Measurements from ENCODE around the gene TCF12.

Gene TCF12

DNA sequence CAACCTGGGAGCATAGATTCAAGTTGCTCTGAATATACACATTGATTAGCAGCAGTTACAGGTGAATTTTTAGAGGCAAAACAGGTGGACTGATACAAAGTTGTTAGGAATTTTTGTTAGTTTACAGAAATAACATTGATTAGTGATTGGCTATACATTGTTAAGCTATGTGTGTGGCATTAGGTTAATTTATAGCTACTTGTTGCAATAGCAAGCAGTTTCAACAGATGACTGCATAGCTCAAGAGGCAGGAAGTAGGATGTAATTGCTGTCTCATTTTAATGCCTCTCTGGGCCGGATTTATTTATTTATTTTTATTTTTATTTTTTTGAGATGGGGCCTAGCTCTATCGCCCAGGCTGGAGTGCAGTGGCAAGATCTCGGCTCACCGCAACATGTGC is 99.7 kb downstream of the TCF12 start:
- DNase-seq (ENCODE audit: low spot score) = no peak

DNA sequence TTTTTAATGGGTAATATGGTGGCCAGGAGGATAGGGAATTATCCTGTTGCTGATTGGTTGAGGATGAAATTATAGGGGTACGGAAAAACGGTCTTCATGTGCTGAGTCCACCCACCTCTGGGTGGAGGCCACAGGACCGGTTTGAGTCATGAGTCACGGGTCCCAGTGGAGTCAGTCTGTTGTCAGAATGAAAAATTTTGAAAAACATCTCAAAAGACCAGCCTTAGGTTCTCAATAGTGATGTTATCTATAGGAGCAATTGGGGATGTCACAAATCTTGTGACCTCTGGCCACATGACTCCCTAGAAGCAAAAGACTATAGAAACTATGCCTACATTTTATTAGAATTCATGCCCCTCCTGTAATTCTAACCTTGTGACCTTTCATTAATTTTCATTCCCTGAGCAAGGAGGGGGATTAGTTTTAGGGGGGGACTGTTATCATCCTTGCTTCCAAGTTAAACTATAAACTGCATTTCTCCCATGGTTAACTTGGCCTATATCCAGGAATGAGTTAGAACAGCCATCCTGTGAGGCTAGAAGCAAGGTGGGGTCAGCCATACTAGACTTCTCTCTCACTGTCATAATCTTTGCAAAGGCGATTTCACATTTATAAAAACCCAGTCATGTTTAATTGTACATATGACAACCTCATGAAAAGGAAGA is 101.2 kb downstream of the TCF12 start:
- no peak for DNase-seq (ENCODE audit: low spot score)

DNA sequence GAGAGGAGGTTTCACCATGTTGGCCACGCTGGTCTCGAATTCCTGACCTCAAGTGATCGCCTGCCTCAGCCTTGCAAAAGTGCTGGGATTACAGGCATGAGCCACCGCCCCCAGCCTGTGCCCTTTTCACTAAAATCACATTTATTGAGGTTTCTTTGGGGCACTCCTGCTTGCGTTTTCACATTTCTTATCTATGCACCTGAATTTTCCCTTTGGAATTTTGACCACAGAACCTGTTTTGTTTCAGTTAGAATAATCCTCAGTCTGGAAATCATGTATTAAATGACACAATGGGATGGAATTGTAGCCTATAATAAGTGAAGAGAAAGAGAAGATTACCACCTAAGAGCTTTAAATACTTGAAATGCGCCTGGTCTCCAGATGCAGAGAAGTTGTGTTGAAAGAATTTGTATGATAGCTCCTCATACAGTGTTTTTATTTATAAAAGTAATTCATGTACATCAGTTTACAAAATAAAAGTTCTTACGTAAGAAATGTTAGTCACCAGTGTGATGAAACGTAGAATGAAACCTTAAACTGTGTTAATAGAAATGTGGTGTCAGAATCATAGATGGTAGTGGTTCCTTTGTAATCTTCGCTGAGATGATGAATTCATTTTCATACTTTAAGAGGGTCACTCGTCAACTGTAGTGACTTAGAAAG is 107.0 kb downstream of the TCF12 start:
- no peak for DNase-seq (ENCODE audit: low spot score)

DNA sequence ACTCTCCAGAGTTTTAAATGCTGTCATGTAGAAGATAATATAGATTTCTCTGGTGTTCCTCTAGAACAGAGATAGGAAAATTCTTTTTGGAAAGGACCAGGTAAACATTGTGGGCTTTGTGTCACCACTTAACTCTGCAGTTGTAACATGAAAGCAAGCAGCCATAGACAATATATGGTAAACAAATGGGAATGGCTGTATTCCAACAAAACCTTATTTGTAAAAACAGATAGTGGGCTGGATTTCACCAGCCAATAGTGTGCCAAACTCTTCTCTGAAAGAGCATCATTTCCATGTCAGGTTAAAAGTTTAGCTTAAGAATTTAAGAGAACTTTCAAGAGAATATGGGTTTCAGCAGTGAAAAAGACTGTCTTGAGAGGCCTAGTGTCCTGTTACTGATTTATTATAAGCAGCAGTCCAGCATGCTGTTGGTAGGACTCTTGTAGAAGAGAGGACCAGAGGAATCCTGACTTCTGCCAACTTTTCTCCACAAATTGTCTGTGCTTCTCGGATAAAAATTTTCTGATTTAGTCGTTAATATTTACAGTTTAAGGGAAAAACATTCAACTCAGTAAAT is 107.7 kb downstream of the TCF12 start:
- DNase-seq (ENCODE audit: low spot score) = no peak

DNA sequence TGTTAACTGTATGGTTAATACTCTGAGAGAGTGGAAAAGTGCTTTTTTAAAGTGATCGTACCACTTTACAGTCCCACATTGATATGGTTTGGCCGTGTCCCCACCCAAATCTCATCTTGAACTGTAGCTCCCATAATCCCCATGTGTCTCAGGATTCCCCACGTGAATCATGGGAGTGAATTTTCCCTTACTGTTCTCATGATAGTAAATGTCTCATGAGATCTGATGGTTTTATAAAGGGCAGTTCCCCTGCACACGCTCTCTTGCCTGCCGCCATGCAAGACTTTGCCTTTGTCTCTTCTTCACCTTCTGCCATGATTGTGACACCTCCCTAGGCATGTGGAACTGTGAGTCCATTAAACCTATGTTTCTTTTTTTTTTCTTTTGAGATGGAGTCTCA is 109.2 kb downstream of the TCF12 start:
- no peak for DNase-seq (ENCODE audit: low spot score)

DNA sequence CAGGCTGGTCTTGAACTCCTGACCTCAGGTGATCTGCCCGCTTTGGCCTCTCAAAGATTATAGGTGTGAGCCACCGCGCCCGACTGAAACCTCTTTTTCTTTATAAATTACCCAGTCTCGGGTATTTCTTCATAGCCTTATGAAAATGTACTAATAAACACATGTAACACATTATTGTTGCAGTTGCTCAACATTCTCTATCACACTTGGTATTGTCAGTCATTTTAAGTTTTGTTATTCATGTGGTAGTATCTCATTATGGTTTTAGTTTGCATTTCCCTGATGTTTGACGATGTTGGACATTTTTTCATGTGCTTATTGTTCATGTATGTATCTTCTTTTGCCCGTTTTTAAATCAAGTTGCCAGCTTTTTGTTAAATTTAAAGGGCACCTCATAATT is 109.7 kb downstream of the TCF12 start:
- no peak for DNase-seq (ENCODE audit: low spot score)

DNA sequence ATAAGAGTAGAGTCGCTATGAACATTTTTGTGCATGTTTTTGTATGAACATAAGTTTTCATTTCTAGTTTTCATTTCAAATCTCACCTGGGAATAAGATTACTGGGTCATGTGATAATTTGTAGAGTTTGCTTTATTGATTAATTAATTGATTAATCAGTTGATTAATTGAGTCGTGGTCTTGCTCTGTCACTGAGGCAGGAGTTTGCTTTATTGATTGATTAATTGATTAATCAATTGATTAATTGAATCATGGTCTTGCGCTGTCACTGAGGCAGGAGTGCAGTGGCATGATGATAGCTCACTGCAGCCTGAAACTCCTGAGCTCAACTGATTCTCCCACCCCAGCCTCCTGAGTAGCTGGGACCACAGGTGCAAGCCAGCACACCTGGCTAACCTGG is 111.6 kb downstream of the TCF12 start:
- DNase-seq (ENCODE audit: low spot score) = no peak

DNA sequence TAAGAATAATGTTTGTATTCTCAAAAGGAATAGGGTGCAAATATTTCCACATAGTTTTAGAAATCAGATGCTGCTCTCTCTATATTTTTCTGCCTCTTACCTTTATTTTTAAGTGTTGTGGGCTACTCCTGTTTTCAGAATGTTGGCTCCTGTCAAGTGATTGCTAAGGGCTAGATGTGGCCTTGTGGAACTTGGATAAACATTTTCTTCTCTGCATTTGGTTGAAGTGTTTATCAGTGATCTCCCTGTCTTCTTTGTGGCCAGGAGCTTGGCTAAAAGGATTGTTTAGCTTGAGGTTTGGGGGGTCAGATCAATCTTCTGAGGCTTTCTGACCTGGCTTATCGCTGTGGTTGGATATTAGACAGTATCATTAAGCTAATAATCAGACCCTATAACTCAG is 112.6 kb downstream of the TCF12 start:
- DNase-seq (ENCODE audit: low spot score) = no peak

DNA sequence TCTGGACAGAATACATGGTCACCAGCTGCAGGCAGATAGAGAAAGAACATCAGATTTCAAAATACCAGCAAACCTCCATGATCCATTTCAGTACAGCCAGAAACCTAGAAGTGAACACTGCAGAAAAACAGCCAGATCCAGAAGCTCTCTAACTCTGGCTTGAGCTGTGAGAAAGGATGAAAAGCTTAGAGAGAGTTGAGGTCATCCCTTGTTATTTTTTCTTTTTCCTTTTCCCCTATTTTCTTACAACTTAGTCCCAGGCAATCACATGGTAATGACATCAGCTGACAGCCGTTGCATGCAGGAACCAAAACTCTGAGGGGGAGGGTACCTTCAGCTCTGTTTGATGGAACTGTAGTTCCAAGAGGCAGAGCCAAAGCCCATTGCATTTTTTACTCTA is 113.2 kb downstream of the TCF12 start:
- no peak for DNase-seq (ENCODE audit: low spot score)

DNA sequence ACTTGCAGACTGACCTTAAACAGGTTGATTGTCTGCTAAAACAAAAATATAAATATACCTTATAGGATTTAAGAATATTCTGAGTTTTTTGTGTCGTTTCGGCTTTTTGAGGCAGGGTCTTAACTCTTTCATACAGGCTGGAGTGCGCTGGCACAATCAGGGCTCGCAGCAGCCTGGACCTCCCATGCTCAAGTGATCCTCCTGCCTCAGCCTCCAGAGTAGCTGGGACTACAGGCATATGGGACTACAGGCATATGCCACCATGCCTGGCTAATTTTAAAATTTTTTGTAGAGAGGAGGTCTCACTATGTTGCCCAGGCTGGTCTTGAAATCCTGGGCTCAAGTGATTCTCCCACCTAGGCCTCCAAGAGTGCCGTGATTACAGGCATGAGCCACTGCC is 113.9 kb downstream of the TCF12 start:
- no peak for DNase-seq (ENCODE audit: low spot score)

DNA sequence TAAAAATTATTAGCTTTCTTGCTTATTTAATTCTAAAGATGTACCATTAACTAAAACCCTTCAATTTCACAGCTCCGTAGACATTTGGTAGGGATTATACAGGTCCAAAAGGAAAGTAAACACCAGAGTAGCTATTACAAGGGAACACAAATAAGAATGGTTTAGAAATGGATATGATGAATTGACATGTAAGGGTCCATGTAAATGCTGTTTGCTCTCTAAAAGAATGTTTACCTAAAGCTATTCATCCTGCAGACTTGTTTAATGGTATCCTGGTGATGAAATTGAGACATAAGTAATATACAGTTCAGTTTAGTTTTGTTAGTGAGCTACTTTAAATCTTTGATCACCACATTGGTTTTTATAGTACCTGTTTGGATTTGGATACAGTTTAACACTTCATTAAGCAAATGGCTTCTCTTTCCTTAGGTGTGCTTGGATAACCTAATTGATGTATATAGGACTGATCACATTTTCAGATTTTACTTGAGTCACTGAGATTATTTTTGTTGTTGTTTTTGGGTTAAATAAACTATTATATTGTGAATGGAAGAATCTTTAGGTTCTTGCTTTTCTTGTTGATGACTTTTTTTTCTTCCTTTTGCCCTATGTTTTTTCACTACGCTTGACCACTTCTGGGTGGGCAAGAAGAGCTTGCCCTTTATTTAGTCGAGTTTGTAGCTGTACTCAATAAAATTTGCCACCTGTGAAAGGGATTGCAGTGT is 115.4 kb downstream of the TCF12 start:
- no peak for DNase-seq (ENCODE audit: low spot score)

DNA sequence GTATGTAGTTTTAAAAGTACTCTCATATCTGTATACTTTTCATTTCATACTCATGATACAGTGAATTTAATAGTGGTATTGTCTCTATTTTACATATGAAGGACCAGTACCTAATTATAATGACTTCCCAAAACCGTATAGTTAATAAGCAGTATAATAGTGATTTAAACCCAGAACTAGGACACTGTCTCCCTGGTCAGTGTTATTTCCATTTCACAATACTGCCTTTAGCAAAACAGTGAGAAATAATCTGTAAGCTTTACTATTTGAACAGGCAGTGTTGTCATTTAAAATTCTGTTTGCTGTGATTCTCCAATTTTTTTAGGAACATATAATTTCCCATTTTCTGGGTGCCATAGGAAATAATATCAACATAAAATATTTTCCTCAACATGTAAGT is 116.2 kb downstream of the TCF12 start:
- DNase-seq (ENCODE audit: low spot score) = no peak

DNA sequence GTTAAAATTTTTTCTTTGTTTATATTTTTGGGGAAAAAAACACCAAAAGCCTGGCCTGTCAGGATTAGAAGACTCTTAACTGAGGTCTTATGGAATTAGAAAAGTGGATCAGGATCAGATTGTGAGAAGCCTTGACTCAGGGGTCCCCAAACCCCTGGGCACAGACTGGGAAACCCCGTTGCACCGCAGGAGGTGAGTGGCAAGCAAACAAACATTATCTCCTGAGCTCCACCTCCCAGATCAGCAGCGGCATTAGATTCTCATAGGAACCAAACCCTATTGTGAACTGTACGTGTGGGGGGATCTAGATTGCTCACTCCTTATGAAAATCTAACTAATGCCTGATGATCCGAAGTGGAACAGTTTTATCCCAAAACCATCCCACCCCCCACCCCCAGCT is 117.2 kb downstream of the TCF12 start:
- no peak for DNase-seq (ENCODE audit: low spot score)

DNA sequence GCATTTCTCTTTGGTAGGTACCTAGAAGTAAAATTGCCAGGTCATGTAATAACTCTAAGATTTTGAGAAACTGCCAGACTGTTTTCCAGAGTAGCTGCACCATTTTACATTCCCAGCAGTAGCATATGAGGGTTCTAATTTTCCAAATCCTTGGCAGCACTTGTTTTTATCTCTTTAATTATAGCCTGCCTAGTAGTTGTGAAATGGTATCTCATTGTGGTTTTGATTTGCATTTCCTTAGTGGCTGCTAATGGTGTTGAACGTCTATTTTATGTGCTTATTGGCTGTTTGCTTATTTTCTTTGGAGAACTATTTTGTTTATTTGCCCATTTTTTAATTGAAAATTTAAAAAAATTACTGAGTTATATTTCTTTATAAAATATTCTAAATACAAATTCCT is 117.9 kb downstream of the TCF12 start:
- DNase-seq (ENCODE audit: low spot score) = no peak

DNA sequence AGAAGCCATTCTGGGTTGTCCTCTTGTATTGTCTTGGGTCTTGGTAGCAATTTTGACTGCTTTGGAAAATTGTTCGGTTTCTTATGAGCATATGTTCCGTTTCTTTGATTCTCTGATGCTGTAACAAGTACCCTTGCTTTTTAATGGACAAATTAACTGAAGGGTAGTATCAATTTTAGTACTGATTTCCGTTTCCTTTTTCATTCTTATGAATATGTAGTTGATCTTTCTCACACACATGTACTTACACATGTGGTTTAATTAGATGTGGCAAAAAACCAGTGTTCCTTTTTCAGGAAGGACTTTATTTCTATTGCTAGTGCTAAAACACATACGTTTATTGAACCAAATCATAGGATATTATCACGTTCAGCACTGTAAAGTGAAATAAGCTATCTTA is 119.1 kb downstream of the TCF12 start:
- DNase-seq (ENCODE audit: low spot score) = no peak

DNA sequence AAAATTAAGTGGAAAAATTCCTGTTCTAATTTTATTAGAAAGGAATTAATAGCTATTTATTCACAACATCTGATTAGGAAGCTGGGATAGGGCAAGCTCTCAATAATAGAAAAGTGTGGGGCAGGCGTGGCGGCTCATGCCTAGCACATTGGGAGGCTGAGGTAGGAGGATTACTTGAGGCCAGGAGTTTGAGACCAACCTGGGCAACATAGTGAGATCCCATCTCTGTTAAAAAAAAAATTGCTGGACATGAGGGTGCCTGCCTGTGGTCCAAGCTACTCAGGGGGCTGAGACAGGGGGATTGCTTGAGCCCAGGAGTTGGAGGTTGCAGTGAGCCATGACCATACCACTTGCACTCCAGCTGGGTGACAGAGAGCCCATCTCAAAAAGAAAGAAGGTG is 119.6 kb downstream of the TCF12 start:
- no peak for DNase-seq (ENCODE audit: low spot score)

DNA sequence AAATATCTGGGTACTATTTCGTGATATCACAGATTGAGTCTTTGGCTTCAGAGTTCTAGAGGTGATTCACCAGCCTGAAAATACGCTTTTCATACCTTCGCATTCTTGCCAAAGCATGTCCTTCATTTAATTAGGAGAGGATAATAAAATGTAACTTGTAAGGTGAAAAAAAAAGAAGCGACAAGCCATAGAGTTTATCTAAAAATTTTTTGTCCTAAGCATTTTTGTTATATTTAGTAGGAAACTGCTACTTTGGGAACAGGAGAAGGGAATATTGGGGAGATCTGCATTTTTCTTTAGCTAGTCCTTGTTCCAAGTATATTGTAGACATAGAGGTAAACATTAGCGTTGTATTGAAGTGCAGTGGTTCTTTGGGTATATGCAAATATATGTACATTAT is 120.1 kb downstream of the TCF12 start:
- no peak for DNase-seq (ENCODE audit: low spot score)

DNA sequence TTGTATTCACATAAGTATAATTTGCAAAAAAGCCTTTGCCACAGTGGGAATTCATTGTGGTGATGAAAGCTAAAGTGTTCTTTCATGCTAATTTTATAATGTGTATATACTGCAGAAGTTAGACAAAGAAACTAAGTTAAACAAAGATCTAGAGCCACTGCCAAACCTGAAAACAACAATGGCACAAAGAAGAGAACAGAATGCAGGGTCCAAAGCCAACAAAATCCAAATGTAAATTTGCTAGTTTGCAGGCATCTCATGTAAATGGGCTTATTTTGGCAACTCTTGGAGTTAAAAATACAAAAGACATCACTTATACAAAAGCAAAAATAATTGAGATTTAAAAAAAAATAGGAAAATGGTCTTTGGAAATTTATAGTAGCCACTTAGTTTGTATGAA is 123.0 kb downstream of the TCF12 start:
- no peak for DNase-seq (ENCODE audit: low spot score)

DNA sequence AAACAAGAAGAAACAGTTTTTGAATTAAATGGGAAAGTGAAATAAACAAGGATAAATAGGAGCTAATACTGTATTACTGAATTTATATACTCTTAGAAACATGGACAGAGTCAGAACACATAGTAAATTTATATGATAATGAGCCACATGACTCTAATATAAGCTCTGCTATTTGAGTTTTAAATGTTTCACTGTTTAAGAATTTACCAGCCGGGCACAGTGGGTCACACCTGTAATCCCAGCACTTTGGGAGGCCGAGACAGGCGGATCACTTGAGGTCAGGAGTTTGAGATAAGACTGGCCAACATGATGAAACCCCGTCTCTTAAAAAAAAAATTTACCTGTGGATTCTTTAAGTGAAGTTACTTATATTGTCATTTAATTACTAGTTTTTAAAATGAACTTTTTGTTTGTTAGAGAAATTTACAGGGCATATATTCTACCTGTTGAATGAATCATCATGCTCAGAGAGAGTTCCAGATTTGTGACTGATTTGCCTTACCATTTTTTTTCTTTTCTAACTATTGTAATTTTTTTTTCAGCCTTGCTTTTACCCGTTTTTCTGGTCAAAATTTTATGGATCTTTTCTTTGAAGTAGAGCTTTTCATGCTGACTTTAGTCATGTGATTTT is 125.7 kb downstream of the TCF12 start:
- DNase-seq (ENCODE audit: low spot score) = no peak

DNA sequence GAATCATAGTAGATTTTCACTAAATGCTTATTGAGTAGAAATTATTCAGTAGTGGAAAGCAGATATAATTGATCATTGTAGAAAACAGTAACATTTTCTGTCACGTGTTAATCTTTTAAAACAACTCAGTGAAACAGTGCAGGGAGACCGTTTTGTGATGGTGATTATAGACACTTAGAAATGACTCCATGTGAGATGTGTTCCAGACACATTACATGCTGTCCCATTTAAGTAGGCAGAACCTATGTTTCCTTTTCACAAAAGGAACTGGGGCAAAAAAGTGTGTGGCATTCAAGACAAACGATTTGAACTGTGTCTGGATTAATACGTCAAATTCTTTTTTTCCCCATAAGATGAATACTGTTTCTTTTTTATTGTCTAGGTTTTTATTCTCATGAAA is 126.5 kb downstream of the TCF12 start:
- no peak for DNase-seq (ENCODE audit: low spot score)

DNA sequence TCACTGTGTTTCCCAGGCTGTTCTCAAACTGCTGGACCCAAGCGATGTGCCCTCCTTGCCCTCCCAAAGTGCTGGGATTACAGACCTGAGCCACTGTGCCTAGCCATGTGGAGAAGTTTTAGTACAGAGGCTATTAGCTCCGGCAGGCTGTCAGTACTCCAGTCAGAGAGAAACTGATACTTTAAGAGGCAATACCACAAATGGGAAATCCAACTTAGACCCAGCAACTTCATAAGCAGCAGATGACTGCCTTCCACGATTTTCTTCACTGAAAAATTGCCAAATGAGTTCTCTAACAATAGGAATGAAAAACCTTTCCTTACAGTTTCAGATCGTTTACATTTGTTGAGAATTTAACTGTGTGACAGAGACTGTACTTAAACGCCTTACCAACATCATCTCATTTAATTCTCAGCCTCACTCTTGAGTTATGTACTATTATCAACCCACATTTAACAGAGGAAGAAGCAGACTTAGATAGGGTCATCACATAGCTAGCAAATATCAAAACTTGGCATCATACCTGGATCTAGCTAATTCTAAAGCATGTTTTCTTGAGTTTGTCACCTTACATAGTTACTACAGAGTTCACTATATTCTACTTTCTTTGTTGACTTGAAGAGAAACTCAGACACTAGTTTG is 127.4 kb downstream of the TCF12 start:
- DNase-seq (ENCODE audit: low spot score) = no peak

DNA sequence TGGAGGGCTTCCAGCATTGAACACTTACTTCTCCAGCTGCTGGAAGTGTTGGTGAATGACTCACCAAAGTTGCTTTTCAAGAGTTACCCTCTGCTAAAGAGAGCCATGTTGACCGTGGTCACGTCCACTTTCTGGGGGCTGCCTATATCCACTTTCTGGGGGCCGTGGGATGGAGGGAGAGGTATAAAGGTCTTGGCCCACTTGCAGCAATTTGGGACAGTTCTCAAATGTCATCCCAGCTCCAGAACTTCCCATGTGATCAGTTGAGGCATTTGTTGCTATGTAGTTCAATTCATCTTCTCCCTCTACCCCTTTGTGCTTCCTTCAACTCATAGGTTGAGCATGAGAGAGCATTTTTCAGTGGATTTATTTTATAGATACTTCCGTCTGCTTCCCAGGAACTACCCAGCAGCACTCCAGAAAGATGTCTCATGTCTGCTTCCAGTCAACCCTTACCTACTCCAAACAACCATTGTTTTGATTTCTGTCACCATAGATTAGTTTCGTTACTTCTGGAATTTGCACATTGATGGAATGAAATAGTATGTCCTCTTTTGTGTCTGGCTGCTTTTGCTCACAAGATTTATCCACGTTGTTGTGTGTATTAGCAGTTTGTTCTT is 130.6 kb downstream of the TCF12 start:
- DNase-seq (ENCODE audit: low spot score) = no peak

Data from CD4-positive, alpha-beta T cell treated with Interleukin-2 at 100 ng/mL for 4 hours (primary cell).